ENCODE data around the gene CDNF. TPM values are rescaled to one million over a fixed set of nuclear protein-coding genes. Genes with fewer than 3 reads are reported as not detected.

Gene CDNF
- total RNA-seq, 1 donor from 2014 or later, result 1.5 TPM

DNA sequence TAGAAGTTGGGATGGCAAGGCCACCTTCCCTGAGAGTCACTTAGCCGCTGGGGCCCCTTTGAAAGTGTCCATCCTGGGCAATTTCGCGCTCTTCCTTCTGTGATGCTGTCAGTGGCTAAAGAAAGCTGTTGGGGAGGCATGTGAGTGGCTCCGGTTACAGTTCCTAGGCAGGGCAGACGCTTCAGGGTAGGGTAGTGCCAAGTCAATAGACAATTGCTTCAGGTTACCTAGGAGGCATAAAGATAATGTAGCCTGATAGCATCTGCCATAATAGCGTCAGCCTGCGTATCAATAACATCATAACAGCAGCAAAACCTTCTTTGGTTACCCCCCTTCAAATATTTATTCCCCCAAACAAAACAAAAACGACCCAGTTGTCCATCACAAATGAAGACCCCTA lies 63.0 kb downstream of the CDNF start, which contains the start of gene FAM107B:
TSS of gene FAM107B (minus strand) at position 101 of the 400 bp plus-strand sequence. CDS start 234 bp downstream, outside the sequence.
- TF ChIP-seq, protein P1, sequence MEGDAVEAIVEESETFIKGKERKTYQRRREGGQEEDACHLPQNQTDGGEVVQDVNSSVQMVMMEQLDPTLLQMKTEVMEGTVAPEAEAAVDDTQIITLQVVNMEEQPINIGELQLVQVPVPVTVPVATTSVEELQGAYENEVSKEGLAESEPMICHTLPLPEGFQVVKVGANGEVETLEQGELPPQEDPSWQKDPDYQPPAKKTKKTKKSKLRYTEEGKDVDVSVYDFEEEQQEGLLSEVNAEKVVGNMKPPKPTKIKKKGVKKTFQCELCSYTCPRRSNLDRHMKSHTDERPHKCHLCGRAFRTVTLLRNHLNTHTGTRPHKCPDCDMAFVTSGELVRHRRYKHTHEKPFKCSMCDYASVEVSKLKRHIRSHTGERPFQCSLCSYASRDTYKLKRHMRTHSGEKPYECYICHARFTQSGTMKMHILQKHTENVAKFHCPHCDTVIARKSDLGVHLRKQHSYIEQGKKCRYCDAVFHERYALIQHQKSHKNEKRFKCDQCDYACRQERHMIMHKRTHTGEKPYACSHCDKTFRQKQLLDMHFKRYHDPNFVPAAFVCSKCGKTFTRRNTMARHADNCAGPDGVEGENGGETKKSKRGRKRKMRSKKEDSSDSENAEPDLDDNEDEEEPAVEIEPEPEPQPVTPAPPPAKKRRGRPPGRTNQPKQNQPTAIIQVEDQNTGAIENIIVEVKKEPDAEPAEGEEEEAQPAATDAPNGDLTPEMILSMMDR (IDR thresholded peaks at IDR 0.05; ENCODE audit: borderline replicate concordance), result no peak
- H3K36me3 ChIP-seq, result no peaks in the 10 kb centered on the region
- no peaks in the 10 kb centered on the region for H3K27me3 ChIP-seq (ENCODE audit: low read depth)
- H3K9me3 ChIP-seq (replicated peaks), result no peaks in the 10 kb centered on the region
- no peak within 1 kb of the TSS for H3K4me3 ChIP-seq
- H3K4me1 ChIP-seq, result peaks cover 10% of the 10 kb centered on the region
- intact Hi-C loops (cut with micrococcal nuclease), result no loop called here
- DNase-seq, result no peak
- H3K27ac ChIP-seq (replicated peaks), result no peak within 1 kb of the TSS

DNA sequence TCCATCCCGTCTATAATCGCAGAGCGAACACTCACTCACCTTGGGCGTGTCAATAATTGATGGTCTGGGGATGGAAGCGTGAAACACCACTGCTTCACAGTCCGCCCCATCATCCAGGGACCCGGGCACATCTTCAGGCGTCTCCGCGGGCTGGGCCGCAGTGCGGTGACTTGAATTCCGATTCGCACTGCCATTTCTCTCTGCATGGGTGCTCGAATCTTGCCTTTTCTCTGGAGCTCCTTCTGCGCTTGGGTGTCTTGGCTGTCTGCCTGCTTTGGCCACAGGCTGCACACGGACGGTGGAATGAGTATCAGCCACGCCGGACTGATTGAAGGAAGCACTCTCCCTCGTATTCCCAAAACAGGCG lies 63.6 kb downstream of the CDNF start:
- Histone ChIP-seq H3K4me1 (peaks cover 10% of the 10 kb centered on the region), H3K27me3 (ENCODE audit: low read depth) (no peaks in the 10 kb centered on the region), H3K9me3 (replicated peaks) (no peaks in the 10 kb centered on the region), H3K27ac (replicated peaks) (no peak overlapping the region), H3K36me3 (no peaks in the 10 kb centered on the region), H3K4me3 (no peak overlapping the region)
- TF ChIP-seq, protein P1 (IDR thresholded peaks at IDR 0.05; ENCODE audit: borderline replicate concordance), result no peak
- no peak for DNase-seq
- intact Hi-C loops (cut with micrococcal nuclease), result no loop called here

DNA sequence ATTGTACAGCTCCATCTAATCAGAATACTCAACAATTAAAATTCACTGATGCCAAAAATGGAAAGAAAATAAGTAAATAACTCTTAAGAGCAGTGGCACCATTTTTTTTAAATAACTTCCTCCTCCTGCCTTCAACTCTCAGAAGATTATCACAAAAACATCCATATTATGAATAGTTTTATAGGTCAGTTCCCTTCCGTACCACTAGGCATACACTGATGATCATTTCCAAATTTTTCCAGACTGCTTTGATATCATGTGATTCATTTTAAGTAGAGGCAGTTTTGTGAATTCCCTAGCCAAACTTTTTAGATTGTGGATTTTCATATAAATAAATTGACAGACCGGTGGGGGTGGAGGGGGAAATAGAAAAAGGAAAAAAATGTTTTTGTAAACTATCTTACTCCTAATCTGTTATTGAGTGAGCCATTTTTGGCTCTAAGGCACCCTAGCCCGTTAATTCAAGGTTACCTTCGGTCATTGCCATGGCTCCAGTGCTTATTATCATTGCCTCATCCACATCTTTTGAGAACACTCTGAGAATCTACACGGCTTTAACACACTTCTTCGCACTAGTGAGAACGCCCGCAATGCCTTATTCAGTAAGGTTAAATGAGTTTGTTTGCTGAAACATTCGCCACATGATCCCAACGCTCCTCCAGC lies 64.2 kb downstream of the CDNF start:
- DNase-seq, result no peak
- H3K4me1 ChIP-seq, result peaks cover 6% of the 10 kb centered on the region
- intact Hi-C loops (cut with micrococcal nuclease), result no loop called here
- no peaks in the 10 kb centered on the region for H3K36me3 ChIP-seq
- H3K27me3 ChIP-seq (ENCODE audit: low read depth), result no peaks in the 10 kb centered on the region
- H3K4me3 ChIP-seq, result no peak overlapping the region
- no peak overlapping the region for H3K27ac ChIP-seq (replicated peaks)
- no peaks in the 10 kb centered on the region for H3K9me3 ChIP-seq (replicated peaks)
- TF ChIP-seq, protein P1 (IDR thresholded peaks at IDR 0.05; ENCODE audit: borderline replicate concordance), result no peak

DNA sequence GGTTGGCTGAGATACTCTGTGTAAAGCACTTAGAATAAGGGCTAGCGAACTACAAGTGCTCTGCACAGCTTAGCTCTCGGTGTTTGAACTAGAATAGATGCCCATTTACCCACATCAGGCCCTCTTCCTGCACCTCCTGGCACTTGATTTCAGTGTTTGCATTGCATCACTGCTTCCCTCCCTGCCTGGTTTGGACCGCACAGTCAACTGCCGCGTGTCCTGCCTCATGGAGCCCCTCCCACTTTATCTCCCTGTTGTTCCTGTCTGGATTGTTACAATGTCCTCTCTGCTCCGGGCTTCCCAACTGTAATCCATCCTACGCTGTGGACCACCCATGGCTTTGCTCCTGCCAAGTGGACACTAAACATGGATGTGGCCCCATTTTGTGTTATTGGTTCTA lies 65.4 kb downstream of the CDNF start:
- DNase-seq, result no peak
- TF ChIP-seq, protein P1 (IDR thresholded peaks at IDR 0.05; ENCODE audit: borderline replicate concordance), result no peak
- Histone ChIP-seq H3K4me1 (no peaks in the 10 kb centered on the region), H3K4me3 (no peak overlapping the region), H3K27ac (replicated peaks) (no peak overlapping the region), H3K27me3 (ENCODE audit: low read depth) (no peaks in the 10 kb centered on the region), H3K36me3 (no peaks in the 10 kb centered on the region), H3K9me3 (replicated peaks) (no peaks in the 10 kb centered on the region)
- intact Hi-C loops (cut with micrococcal nuclease), result no loop called here

DNA sequence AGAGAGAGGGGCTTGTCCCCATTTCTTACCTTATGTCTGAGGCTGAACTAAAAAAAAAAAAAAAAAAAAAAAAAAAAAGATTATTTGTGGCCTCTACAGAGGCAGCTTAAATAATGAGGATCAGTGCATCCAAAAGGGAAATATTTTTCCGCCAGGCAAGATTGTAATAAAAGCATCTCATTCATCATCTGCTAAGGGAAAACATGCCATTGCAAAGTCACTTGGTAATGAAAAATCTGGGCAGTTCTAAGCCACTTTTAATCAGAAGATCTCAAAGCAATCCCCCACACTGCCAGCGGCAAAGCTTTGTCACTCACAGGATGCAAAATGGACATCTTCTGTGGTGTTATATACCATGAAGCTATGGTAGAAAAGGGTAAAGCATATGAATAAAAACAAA lies 66.9 kb downstream of the CDNF start:
- DNase-seq, result no peak
- Histone ChIP-seq H3K9me3 (replicated peaks) (no peaks in the 10 kb centered on the region), H3K4me3 (no peak overlapping the region), H3K27ac (replicated peaks) (no peak overlapping the region), H3K36me3 (no peaks in the 10 kb centered on the region), H3K4me1 (no peaks in the 10 kb centered on the region), H3K27me3 (ENCODE audit: low read depth) (no peaks in the 10 kb centered on the region)
- intact Hi-C loops (cut with micrococcal nuclease), result no loop called here
- TF ChIP-seq, protein P1 (IDR thresholded peaks at IDR 0.05; ENCODE audit: borderline replicate concordance), result no peak

Other genes starting within 250 kb of the CDNF start
- gene FAM107B, start 63.1 kb downstream of the CDNF start, total RNA-seq, result 4.7 TPM
- 8.2 TPM for gene HSPA14, start 269 bp upstream of the CDNF start, total RNA-seq
- 5.0 TPM for gene MSANTD7, start 269 bp upstream of the CDNF start, total RNA-seq
- 4.8 TPM for gene SUV39H2, start 40.8 kb upstream of the CDNF start, total RNA-seq
- 3.0 TPM for gene DCLRE1C, start 116.1 kb upstream of the CDNF start, total RNA-seq
- not detected for gene MEIG1, start 121.4 kb upstream of the CDNF start, total RNA-seq
- not detected for gene OLAH, start 205.9 kb upstream of the CDNF start, total RNA-seq